ENCODE results near the gene CHAT. TPM values are rescaled to one million over a fixed set of nuclear protein-coding genes. Genes with fewer than 3 reads are reported as not detected.

CHAT gene
- total RNA-seq, 2 donors from 2014 or later: 0.16 to 1.2 TPM

- no peak for DNase-seq
- TF ChIP-seq CTCF (IDR thresholded peaks at IDR 0.05): no peak
- H3K27ac ChIP-seq: no peak overlapping the region
- no peaks in the 10 kb centered on the region for H3K4me1 ChIP-seq
- H3K9me3 ChIP-seq: no peaks in the 10 kb centered on the region
- peaks cover 22% of the 10 kb centered on the region for H3K27me3 ChIP-seq
- intact Hi-C loops (cut with DNase I): no loop called here
- no peak overlapping the region for H3K4me3 ChIP-seq
- H3K9ac ChIP-seq (ENCODE audit: low read depth in 2 of 2, low read length in 2 of 2): no peak overlapping the region
- no peaks in the 10 kb centered on the region for H3K36me3 ChIP-seq
Observed at GRCh38 chr10:49617121-49618020, 3.5 kb downstream of the CHAT start.

GRCh38 chr10:49618821-49619220 is 5.0 kb downstream of the CHAT start:
- no peak for TF ChIP-seq CTCF (IDR thresholded peaks at IDR 0.05)
- peaks cover 9% of the 10 kb centered on the region for H3K27me3 ChIP-seq
- no peak for DNase-seq

GRCh38 chr10:49619613-49620012 is 5.8 kb downstream of the CHAT start:
- Histone ChIP-seq H3K4me1 (no peaks in the 10 kb centered on the region), H3K36me3 (no peaks in the 10 kb centered on the region), H3K27ac (no peak overlapping the region), H3K9me3 (no peaks in the 10 kb centered on the region), H3K27me3 (peaks cover under 1% of the 10 kb centered on the region), H3K9ac (ENCODE audit: low read depth in 2 of 2, low read length in 2 of 2) (no peak overlapping the region), H3K4me3 (no peak overlapping the region)
- intact Hi-C loops (cut with DNase I): no loop called here
- DNase-seq: no peak
- TF ChIP-seq CTCF (IDR thresholded peaks at IDR 0.05): no peak

More at GRCh38 chr10:49618821-49619220, 5.0 kb downstream of the CHAT start:
- intact Hi-C loops (cut with DNase I): no loop called here
- Histone ChIP-seq H3K9me3 (no peaks in the 10 kb centered on the region), H3K27ac (no peak overlapping the region), H3K4me3 (no peak overlapping the region), H3K36me3 (no peaks in the 10 kb centered on the region), H3K4me1 (no peaks in the 10 kb centered on the region), H3K9ac (ENCODE audit: low read depth in 2 of 2, low read length in 2 of 2) (no peak overlapping the region)

GRCh38 chr10:49620286-49620810 is 6.5 kb downstream of the CHAT start:
- DNase-seq: no peak
- no peaks in the 10 kb centered on the region for H3K36me3 ChIP-seq
- no peaks in the 10 kb centered on the region for H3K4me1 ChIP-seq
- intact Hi-C loops (cut with DNase I): no loop called here
- no peak for TF ChIP-seq CTCF (IDR thresholded peaks at IDR 0.05)
- H3K27me3 ChIP-seq: no peaks in the 10 kb centered on the region
- no peak overlapping the region for H3K4me3 ChIP-seq
- no peaks in the 10 kb centered on the region for H3K9me3 ChIP-seq
- no peak overlapping the region for H3K27ac ChIP-seq
- H3K9ac ChIP-seq (ENCODE audit: low read depth in 2 of 2, low read length in 2 of 2): no peak overlapping the region

- no peaks in the 10 kb centered on the region for H3K4me1 ChIP-seq
- no peaks in the 10 kb centered on the region for H3K27me3 ChIP-seq
- H3K27ac ChIP-seq: no peak overlapping the region
- intact Hi-C loops (cut with DNase I): no loop called here
- H3K4me3 ChIP-seq: no peak overlapping the region
- H3K9ac ChIP-seq (ENCODE audit: low read depth in 2 of 2, low read length in 2 of 2): no peak overlapping the region
- H3K9me3 ChIP-seq: no peaks in the 10 kb centered on the region
- TF ChIP-seq CTCF (IDR thresholded peaks at IDR 0.05): no peak
- no peaks in the 10 kb centered on the region for H3K36me3 ChIP-seq
- DNase-seq: no peak
Observed at GRCh38 chr10:49620841-49621378, 7.1 kb downstream of the CHAT start.

Measured in colonic mucosa (tissue), 4 donors.